Skeletal muscle satellite cell (primary cell): Measurements from ENCODE around the gene SLC43A2.
A peak's percentile ranks its signal among the peaks of the same experiment; 100 is the strongest.

Experiments used
- H3K27me3 ChIP-seq: 2 replicates; pipeline ENCODE4 v1.7.0; 2013; ENCODE audit warnings: low read length; ENCODE audit not compliant: control insufficient read depth, insufficient read depth
- H3K36me3 ChIP-seq: 2 replicates; pipeline ENCODE4 v1.7.0; 2013; ENCODE audit warnings: mild to moderate bottlenecking, control low read depth, low read length; ENCODE audit not compliant: insufficient read depth
- H3K4me1 ChIP-seq: 2 replicates; pipeline ENCODE4 v1.7.0; 2013; ENCODE audit warnings: low read length; ENCODE audit not compliant: control insufficient read depth, insufficient read depth
- H3K4me2 ChIP-seq: 2 replicates; pipeline ENCODE4 v1.7.0; 2013; ENCODE audit warnings: mild to moderate bottlenecking, low read length
- H3K4me3 ChIP-seq: 2 replicates; pipeline ENCODE4 v1.7.0; 2013; ENCODE audit warnings: low read length
- H3K9ac ChIP-seq: 2 replicates; pipeline ENCODE4 v1.7.0; 2013; ENCODE audit warnings: mild to moderate bottlenecking, low read depth, low read length, moderate library complexity
- H3K9me3 ChIP-seq: replicated peaks from 2 replicates; pipeline ENCODE4 v1.7.0; 2013; ENCODE audit warnings: mild to moderate bottlenecking, control low read depth, low read length

Gene SLC43A2

GRCh38 chr17:1640329-1641064 lies 11.9 kb upstream of the SLC43A2 start:
- Histone ChIP-seq H3K4me3 (no peak overlapping the region), H3K9ac (no peak overlapping the region), H3K4me1 (peaks cover 14% of the 10 kb centered on the region), H3K27me3 (peaks cover 7% of the 10 kb centered on the region), H3K9me3 (no peaks in the 10 kb centered on the region), H3K36me3 (no peaks in the 10 kb centered on the region), H3K4me2 (no peak overlapping the region)

GRCh38 chr17:1639549-1640180 lies 11.0 kb upstream of the SLC43A2 start:
- no peaks in the 10 kb centered on the region for H3K9me3 ChIP-seq
- H3K27me3 ChIP-seq, result peaks cover 7% of the 10 kb centered on the region
- no peaks in the 10 kb centered on the region for H3K36me3 ChIP-seq
- peaks cover 14% of the 10 kb centered on the region for H3K4me1 ChIP-seq
- H3K4me2 ChIP-seq, result no peak overlapping the region
- H3K4me3 ChIP-seq, result no peak overlapping the region
- no peak overlapping the region for H3K9ac ChIP-seq

- Histone ChIP-seq H3K9ac (no peak overlapping the region), H3K4me3 (no peak overlapping the region), H3K36me3 (no peaks in the 10 kb centered on the region)
Observed at GRCh38 chr17:1638624-1639300, 10.1 kb upstream of the SLC43A2 start.

DNA sequence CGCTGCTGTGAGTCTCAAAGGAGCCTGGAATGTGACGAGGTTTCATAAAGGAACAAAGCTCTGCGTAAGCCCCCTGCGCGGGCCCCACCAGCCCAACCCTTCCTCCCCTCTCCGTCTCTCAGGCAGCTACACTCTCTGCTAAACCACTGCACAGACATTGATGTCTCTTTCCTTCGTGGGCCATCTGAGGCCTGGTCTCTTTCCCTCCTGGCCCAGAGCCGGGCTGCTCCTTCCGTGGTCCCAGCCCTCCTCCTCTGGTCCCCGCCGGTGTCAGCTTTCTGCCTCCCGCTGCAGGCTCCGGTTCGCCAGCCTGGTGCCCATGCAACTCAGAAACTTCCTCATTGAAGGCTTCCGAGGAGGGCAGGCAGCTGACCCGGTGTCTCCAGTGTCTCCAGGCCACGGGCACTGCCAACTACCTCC lies 9.5 kb upstream of the SLC43A2 start:
- Histone ChIP-seq H3K27me3 (peaks cover 7% of the 10 kb centered on the region), H3K4me3 (no peak overlapping the region), H3K4me2 (no peak overlapping the region), H3K9ac (no peak overlapping the region), H3K9me3 (no peaks in the 10 kb centered on the region), H3K4me1 (no peaks in the 10 kb centered on the region), H3K36me3 (no peaks in the 10 kb centered on the region)

More at GRCh38 chr17:1638624-1639300, 10.1 kb upstream of the SLC43A2 start:
- Histone ChIP-seq H3K4me2 (no peak overlapping the region), H3K9me3 (no peaks in the 10 kb centered on the region), H3K4me1 (peaks cover 5% of the 10 kb centered on the region), H3K27me3 (peaks cover 7% of the 10 kb centered on the region)

- Histone ChIP-seq H3K4me1 (no peaks in the 10 kb centered on the region), H3K9ac (no peak overlapping the region), H3K4me3 (no peak overlapping the region), H3K36me3 (no peaks in the 10 kb centered on the region), H3K27me3 (peaks cover 7% of the 10 kb centered on the region), H3K4me2 (no peak overlapping the region), H3K9me3 (no peaks in the 10 kb centered on the region)
Observed at GRCh38 chr17:1636732-1637285, 8.2 kb upstream of the SLC43A2 start.

- Histone ChIP-seq H3K9ac (no peak overlapping the region), H3K9me3 (no peaks in the 10 kb centered on the region), H3K4me2 (no peak overlapping the region), H3K4me3 (no peak overlapping the region), H3K27me3 (peaks cover 7% of the 10 kb centered on the region), H3K36me3 (no peaks in the 10 kb centered on the region), H3K4me1 (no peaks in the 10 kb centered on the region)
Observed at GRCh38 chr17:1635675-1636465, 7.2 kb upstream of the SLC43A2 start.

DNA sequence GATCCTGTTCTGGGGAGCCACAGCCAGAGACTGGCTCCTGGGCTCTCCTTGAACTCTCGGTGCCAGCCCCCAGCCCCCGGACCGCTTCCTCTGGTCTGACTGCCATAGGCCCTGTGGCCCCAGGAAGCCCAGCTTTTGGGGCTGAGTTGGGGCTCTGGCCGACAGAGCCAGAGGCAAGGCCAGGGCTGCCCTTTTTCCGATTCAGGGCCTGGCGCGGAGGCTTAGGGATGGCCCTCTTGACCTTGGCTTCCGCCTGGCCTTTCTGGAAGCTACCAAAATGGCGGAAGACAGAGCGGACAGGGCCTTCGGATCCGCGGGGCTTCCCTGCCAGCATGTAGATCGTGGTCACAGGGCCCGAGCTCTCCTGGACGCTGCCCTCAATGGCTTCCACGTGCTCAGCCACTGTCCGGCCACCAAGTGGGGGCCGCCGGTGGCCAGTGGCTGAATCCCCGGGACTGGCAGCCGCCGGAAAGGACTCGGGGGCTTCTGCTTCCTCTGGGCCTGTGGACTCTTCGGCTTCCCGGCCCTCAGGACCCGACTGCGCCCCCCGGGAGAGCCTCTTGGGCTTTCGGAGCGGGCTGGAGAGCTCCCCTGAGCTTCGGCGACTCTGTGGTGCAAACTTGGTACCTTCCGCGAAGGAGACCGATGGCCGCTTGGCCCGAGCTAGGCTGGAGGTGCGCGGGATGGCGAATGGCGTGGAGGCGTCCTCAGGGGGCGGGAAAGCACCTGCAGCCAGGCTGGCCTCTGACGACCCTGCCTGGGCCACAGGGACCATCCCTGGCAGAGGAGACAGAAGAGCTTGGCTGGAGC lies 6.4 kb upstream of the SLC43A2 start:
- no peak overlapping the region for H3K4me3 ChIP-seq
- no peak overlapping the region for H3K9ac ChIP-seq
- no peak overlapping the region for H3K4me2 ChIP-seq
- no peaks in the 10 kb centered on the region for H3K4me1 ChIP-seq
- H3K9me3 ChIP-seq, result no peaks in the 10 kb centered on the region
- no peaks in the 10 kb centered on the region for H3K36me3 ChIP-seq
- peaks cover 3% of the 10 kb centered on the region for H3K27me3 ChIP-seq

GRCh38 chr17:1630662-1631061 lies 2.0 kb upstream of the SLC43A2 start:
- Histone ChIP-seq H3K36me3 (no peaks in the 10 kb centered on the region), H3K4me2 (no peak overlapping the region), H3K9ac (no peak overlapping the region), H3K4me3 (no peak overlapping the region), H3K27me3 (peaks cover 8% of the 10 kb centered on the region), H3K4me1 (peaks cover 20% of the 10 kb centered on the region), H3K9me3 (no peaks in the 10 kb centered on the region)

GRCh38 chr17:1629504-1630310 lies 1.1 kb upstream of the SLC43A2 start:
- Histone ChIP-seq H3K4me3 (peak overlapping the region; percentile 81), H3K36me3 (peaks cover 2% of the 10 kb centered on the region), H3K9ac (peak overlapping the region; percentile 93), H3K27me3 (peaks cover 8% of the 10 kb centered on the region), H3K4me1 (peaks cover 20% of the 10 kb centered on the region), H3K4me2 (peak overlapping the region; percentile 100), H3K9me3 (no peaks in the 10 kb centered on the region)
